ENCODE data around the gene FCRL6. TPM values are rescaled to one million over a fixed set of nuclear protein-coding genes. Genes with fewer than 3 reads are reported as not detected.

Gene FCRL6
- total RNA-seq, 1 donor from 2014 or later: 0.82 TPM

GRCh38 chr1:159854693-159855192 lies 52.6 kb downstream of the FCRL6 start:
- DNase-seq (peak; percentile 95), ATAC-seq (peak; percentile 98)
- intact Hi-C loops (cut with micrococcal nuclease): no loop called here

- no peak for ATAC-seq
These were observed 53.5 kb downstream of the FCRL6 start for GRCh38 chr1:159855709-159856108.

GRCh38 chr1:159856576-159856975 lies 54.4 kb downstream of the FCRL6 start:
- ATAC-seq (no peak), DNase-seq (no peak)
- intact Hi-C loops (cut with micrococcal nuclease): no loop called here

More at GRCh38 chr1:159855709-159856108, 53.5 kb downstream of the FCRL6 start:
- DNase-seq: peak; percentile 37
- intact Hi-C loops (cut with micrococcal nuclease): no loop called here

GRCh38 chr1:159857889-159858288 lies 55.7 kb downstream of the FCRL6 start:
- DNase-seq: no peak
- no peak for ATAC-seq
- intact Hi-C loops (cut with micrococcal nuclease): no loop called here

GRCh38 chr1:159859767-159860322 lies 57.7 kb downstream of the FCRL6 start:
- ATAC-seq (no peak), DNase-seq (no peak)
- intact Hi-C loops (cut with micrococcal nuclease): no loop called here

- DNase-seq (no peak), ATAC-seq (peak; percentile 31)
- intact Hi-C loops (cut with micrococcal nuclease): no loop called here
These were observed 58.3 kb downstream of the FCRL6 start for GRCh38 chr1:159860456-159860855.

GRCh38 chr1:159861218-159861617 lies 59.1 kb downstream of the FCRL6 start:
- intact Hi-C loops (cut with micrococcal nuclease): no loop called here
- DNase-seq (no peak), ATAC-seq (no peak)

- intact Hi-C loops (cut with micrococcal nuclease): no loop called here
- ATAC-seq (no peak), DNase-seq (no peak)
These were observed 59.9 kb downstream of the FCRL6 start for GRCh38 chr1:159862031-159862430.

GRCh38 chr1:159862557-159862956 lies 60.4 kb downstream of the FCRL6 start, which contains the start of gene VSIG8:
Gene VSIG8, minus strand, starts transcription at chr1:159862657. Its CDS starts 136 bp downstream, at chr1:159862521.
- DNase-seq (no peak), ATAC-seq (no peak)
- intact Hi-C loops (cut with micrococcal nuclease): no loop called here

GRCh38 chr1:159864262-159864661 lies 62.1 kb downstream of the FCRL6 start:
- intact Hi-C loops (cut with micrococcal nuclease): no loop called here
- DNase-seq (no peak), ATAC-seq (no peak)

Other genes with a start within 250 kb of the FCRL6 start
- not detected for gene APCS, start 214.5 kb upstream of the FCRL6 start, total RNA-seq
- gene CRP, start 87.8 kb upstream of the FCRL6 start, total RNA-seq: not detected
- gene DUSP23, start 21.4 kb upstream of the FCRL6 start, total RNA-seq: 18.7 TPM
- 2.4 TPM for gene SLAMF8, start 24.5 kb downstream of the FCRL6 start, total RNA-seq
- not detected for gene VSIG8, start 60.3 kb downstream of the FCRL6 start, total RNA-seq
- 1.7 TPM for gene CFAP45, start 97.8 kb downstream of the FCRL6 start, total RNA-seq
- 104 TPM for gene TAGLN2, start 123.1 kb downstream of the FCRL6 start, total RNA-seq
- 0.79 TPM for gene IGSF9, start 143.3 kb downstream of the FCRL6 start, total RNA-seq
- gene SLAMF9, start 151.9 kb downstream of the FCRL6 start, total RNA-seq: not detected
- 2.4 TPM for gene PIGM, start 229.6 kb downstream of the FCRL6 start, total RNA-seq

Measured in left ventricle myocardium superior (tissue), 1 donor.